ENCODE data around the gene MKRN2OS. TPM values are rescaled to one million over a fixed set of nuclear protein-coding genes. Genes with fewer than 3 reads are reported as not detected.

MKRN2OS gene, protein sequence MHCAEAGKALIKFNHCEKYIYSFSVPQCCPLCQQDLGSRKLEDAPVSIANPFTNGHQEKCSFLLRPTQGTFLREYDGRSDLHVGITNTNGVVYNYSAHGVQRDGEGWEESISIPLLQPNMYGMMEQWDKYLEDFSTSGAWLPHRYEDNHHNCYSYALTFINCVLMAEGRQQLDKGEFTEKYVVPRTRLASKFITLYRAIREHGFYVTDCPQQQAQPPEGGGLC
- total RNA-seq: not detected in 2 replicates

DNA sequence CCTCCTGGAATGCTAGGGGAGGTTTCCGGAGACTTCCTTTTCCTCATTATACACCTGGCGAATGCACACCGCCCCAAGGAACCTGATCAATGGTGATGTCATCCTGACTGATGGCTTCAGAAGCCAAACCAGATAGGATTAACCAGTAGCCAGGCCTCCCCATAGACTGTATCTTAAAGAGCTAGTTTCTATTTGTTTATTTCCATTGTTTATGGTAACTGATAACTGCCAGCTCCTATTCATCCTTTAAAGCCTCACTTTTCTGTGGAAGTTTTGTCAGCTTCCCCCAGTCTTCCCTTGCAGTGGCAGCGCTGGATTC lies at the start of gene MKRN2OS:
TSS of gene MKRN2OS (minus strand) at position 27 of the 319 bp plus-strand sequence. CDS start 35 bp downstream, outside the sequence.

DNA sequence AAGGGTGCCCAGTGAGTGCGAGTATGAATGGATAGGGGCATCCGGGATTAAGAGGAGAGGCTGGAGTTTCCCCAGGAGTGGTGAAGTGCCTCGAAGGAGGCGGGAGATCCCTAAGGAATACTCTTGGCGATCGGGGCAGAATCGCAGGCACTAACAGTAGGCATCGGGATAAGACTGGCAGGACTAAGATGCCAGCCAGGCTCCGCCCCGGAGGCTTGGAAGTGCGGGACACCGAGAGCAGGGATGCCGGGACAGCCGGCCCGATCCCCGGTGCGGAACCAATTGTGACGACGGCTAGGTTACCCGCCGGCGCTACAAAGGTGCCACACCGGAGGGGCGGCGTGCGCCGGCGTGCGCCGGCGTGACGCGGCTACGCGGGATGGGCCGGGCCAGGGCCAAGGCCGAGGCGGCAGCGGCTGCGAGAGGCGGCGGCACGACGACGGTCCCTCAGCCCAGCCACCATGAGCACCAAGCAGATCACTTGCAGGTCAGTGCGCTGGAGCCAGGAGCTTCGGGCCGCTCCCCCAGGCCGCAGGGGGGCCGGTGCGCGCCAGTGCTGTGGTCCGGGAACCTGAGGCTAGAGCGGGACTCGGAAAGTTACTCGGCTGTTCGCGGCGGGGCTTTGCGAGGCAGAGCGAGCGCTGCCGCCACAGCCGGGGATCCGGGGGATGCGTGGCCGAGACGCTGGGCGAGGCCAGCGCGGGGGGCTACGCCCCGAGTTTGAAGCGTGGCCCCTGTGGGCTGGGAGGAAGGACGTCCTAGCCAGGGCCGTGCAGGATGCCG lies 11.6 kb upstream of the MKRN2OS start, which contains the start of gene MKRN2:
TSS of gene MKRN2 (plus strand) at position 398 of the 783 bp plus-strand sequence. CDS start at position 462, 64 bp downstream.

Other genes with a start within 250 kb of the MKRN2OS start
- gene TSEN2, start 61.0 kb downstream of the MKRN2OS start, total RNA-seq: 9.3 and 16.5 TPM in 2 replicates
- gene MKRN2, start 11.6 kb upstream of the MKRN2OS start, total RNA-seq: 32.8 and 34.7 TPM in 2 replicates
- gene RAF1, start 118.6 kb upstream of the MKRN2OS start, total RNA-seq: 54.5 and 70.2 TPM in 2 replicates
- not detected in 2 replicates for gene TMEM40, start 213.8 kb upstream of the MKRN2OS start, total RNA-seq